PC-3 (cell line): ENCODE measurements around the gene OPRL1. TPM values are rescaled to one million over a fixed set of nuclear protein-coding genes. Genes with fewer than 3 reads are reported as not detected.

ENCODE experiments used
- ATAC-seq: fragments of 200-7000 bp; cut with Tn5 transposase; 2 replicates; pipeline ENCODE4 v1.9.1; 2020; ENCODE audit warnings: mild to moderate bottlenecking, moderate library complexity
- BruUV-seq: library from RNA; stranded (reverse); fragments of 400-500 nt; replicated peaks from 2 replicates; lab custom pipeline; 2021; lab: Mats Ljungman, UMichigan
- CTCF ChIA-PET: fragments of 300-600 bp; sonication (Branson Sonifier 250); formaldehyde crosslinking; loops from one replicate; lab custom pipeline; 2022; ENCODE audit warnings: antibody characterized with exemption; lab: Charles Lee
- POLR2A ChIA-PET: fragments of 300-600 bp; sonication (Branson Sonifier 250); formaldehyde crosslinking; loops from one replicate; lab custom pipeline; 2022; ENCODE audit warnings: antibody characterized with exemption; ENCODE audit not compliant: unreplicated experiment; lab: Charles Lee
- DNase-seq: peaks from one replicate; pipeline ENCODE4 v3.0.0-alpha.2; 2015
- H2AFZ ChIP-seq: fragments of 300-600 bp; sonication (generic); 2 replicates; pipeline ENCODE4 v1.6.0; 2016; ENCODE audit warnings: antibody characterized with exemption, low read length
- H3F3A ChIP-seq: fragments of 300-600 bp; sonication (generic); one replicate; pipeline ENCODE4 v1.6.0; 2017; ENCODE audit warnings: antibody characterized with exemption, low read length, control low read depth, mild to moderate bottlenecking; ENCODE audit not compliant: unreplicated experiment
- H3K27ac ChIP-seq: fragments of 300-600 bp; sonication (generic); 2 replicates; pipeline ENCODE4 v1.5.1; 2016; ENCODE audit warnings: mild to moderate bottlenecking, low read length
- H3K27me3 ChIP-seq: fragments of 300-600 bp; sonication (generic); 2 replicates; pipeline ENCODE4 v1.6.1; 2016; ENCODE audit warnings: low read length, mixed read lengths
- H3K36me3 ChIP-seq: fragments of 300-600 bp; sonication (generic); 2 replicates; pipeline ENCODE4 v1.6.1; 2016; ENCODE audit warnings: low read depth, mixed run types, low read length, mixed read lengths
- H3K4me1 ChIP-seq: fragments of 300-600 bp; sonication (generic); 2 replicates; pipeline ENCODE4 v1.5.1; 2016; ENCODE audit warnings: low read length; ENCODE audit not compliant: insufficient read depth
- H3K4me2 ChIP-seq: fragments of 300-600 bp; sonication (generic); 2 replicates; pipeline ENCODE4 v1.6.0; 2016; ENCODE audit warnings: low read length
- H3K4me3 ChIP-seq: fragments of 300-600 bp; sonication (generic); 2 replicates; pipeline ENCODE4 v1.5.1; 2016; ENCODE audit warnings: mild to moderate bottlenecking, low read length, mixed read lengths
- H3K79me2 ChIP-seq: fragments of 300-600 bp; sonication (generic); 2 replicates; pipeline ENCODE4 v1.6.1; 2017; ENCODE audit warnings: low read length, mixed read lengths
- H3K9ac ChIP-seq: fragments of 300-600 bp; sonication (generic); 2 replicates; pipeline ENCODE4 v1.6.0; 2016; ENCODE audit warnings: mild to moderate bottlenecking, low read length
- H3K9me2 ChIP-seq: fragments of 300-600 bp; sonication (generic); replicated peaks from 2 replicates; pipeline ENCODE4 v1.6.1; 2016; ENCODE audit warnings: mixed run types, low read length, mixed read lengths
- H3K9me3 ChIP-seq: fragments of 300-600 bp; sonication (generic); 2 replicates; pipeline ENCODE4 v1.6.1; 2016; ENCODE audit warnings: low read length, mixed read lengths
- H4K20me1 ChIP-seq: fragments of 300-600 bp; sonication (generic); 2 replicates; pipeline ENCODE4 v1.6.1; 2016; ENCODE audit warnings: low read length, mixed read lengths
- CTCF ChIP-seq: fragments of 300-600 bp; sonication (generic); conservative IDR thresholded peaks from 2 replicates; pipeline ENCODE4 v1.5.1; 2017; ENCODE audit warnings: antibody characterized with exemption, low read depth, mild to moderate bottlenecking, low read length
- EZH2 ChIP-seq: fragments of 300-600 bp; sonication (generic); IDR thresholded peaks from one replicate; pipeline ENCODE4 v1.6.1; 2017; ENCODE audit warnings: antibody characterized with exemption, mild to moderate bottlenecking, low read length; ENCODE audit not compliant: unreplicated experiment
- EZH2phosphoT487 ChIP-seq: fragments of 300-600 bp; sonication (generic); IDR thresholded peaks from 2 replicates; pipeline ENCODE4 v1.6.1; 2018; ENCODE audit warnings: mild to moderate bottlenecking, antibody characterized with exemption, low read length, borderline replicate concordance
- intact Hi-C: fragments of 100-400 bp; cut with micrococcal nuclease; formaldehyde crosslinking; loops from 2 replicates; pipeline ENCODE4 v1.9.0; 2023
- total RNA-seq: library from RNA; depleted of rRNA; stranded (reverse); fragments of >200 nt; gene quantifications from 2 replicates; pipeline ENCODE4 v1.2.3, GENCODE V29; 2014

Gene OPRL1
- total RNA-seq, 1 experiment from 2014 or later = 5.6 TPM

DNA sequence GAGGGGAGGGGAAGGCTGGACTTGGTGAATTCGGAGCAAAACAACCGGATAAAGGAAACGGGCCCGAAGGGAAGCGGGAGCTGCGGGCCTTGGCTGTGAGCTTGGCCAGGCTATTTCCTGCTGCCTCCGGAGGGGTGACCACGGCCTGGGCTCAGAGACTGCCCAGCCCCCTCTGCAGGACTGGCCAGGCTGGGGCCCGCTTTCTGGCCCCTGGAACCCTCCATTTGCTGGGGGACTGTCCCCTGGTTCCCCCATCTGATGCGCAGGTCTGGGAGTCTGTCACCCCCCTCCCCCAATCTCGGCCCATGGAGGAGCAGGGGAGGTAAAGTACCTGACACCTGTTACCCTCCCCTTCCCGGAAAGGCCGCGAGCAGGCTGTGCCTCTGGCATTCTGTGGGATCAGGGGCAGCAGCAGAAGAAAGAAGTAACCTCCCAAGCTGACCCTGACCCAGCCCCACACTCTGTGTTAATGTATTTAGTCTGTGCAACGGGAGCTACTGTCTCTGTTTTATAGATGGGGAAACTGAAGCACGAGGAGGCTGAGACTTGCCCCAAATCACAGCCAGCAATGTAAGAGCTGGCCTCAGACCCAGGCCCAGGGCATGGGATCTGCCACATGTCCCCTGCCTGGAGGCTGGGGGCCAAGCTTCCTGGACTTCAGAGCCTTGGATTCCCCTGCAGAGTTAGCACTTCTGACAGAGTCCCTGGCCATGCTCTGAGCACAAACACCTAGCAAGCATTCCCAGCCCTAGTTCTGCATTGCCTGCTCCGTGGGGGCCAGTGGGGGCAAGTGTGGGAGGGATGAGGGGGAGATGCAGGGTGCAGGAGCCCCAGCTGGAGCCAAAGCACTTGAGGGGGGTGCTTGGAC lies 40.4 kb upstream of the OPRL1 start:
- H3K9me2 ChIP-seq = no peaks in the 10 kb centered on the region
- no peak for DNase-seq
- peak; percentile 21 for ATAC-seq
- H3K9ac ChIP-seq = peak overlapping the region; percentile 37; the same call in 1 of the 2 replicates
- H3K27ac ChIP-seq = no peak overlapping the region
- H4K20me1 ChIP-seq = no peaks in the 10 kb centered on the region
- H3K4me2 ChIP-seq = peak overlapping the region; percentile 88
- peaks cover 5% of the 10 kb centered on the region for H3F3A ChIP-seq
- peak overlapping the region; percentile 71 for H3K4me3 ChIP-seq
- no peaks in the 10 kb centered on the region for H3K9me3 ChIP-seq
- H2AFZ ChIP-seq = peak overlapping the region; percentile 85
- H3K4me1 ChIP-seq = peaks cover 12% of the 10 kb centered on the region
- no peaks in the 10 kb centered on the region for H3K27me3 ChIP-seq
- H3K36me3 ChIP-seq = no peaks in the 10 kb centered on the region
- no peaks in the 10 kb centered on the region for H3K79me2 ChIP-seq
- no peak for TF ChIP-seq EZH2phosphoT487
- no peak for TF ChIP-seq CTCF
- no peak for TF ChIP-seq EZH2
- ChIA-PET POLR2A (interaction anchor here (0.6 kb wide), 2 partner anchors 43 to 297 kb away, joined by 3 read pairs; no protein-coding TSS in a partner anchor), CTCF (interaction anchor here (0.6 to 2.1 kb wide), 5 partner anchors 15 to 341 kb away, joined by 3 to 8 read pairs (median 3); partner anchors contain the start of gene TCEA2)
- BruUV-seq = TSS peak; percentile 31
- intact Hi-C loops = loop anchor here (1.0 to 2.0 kb wide), 2 partner anchors 23 to 81 kb away; partner anchors contain the start of gene TCEA2

DNA sequence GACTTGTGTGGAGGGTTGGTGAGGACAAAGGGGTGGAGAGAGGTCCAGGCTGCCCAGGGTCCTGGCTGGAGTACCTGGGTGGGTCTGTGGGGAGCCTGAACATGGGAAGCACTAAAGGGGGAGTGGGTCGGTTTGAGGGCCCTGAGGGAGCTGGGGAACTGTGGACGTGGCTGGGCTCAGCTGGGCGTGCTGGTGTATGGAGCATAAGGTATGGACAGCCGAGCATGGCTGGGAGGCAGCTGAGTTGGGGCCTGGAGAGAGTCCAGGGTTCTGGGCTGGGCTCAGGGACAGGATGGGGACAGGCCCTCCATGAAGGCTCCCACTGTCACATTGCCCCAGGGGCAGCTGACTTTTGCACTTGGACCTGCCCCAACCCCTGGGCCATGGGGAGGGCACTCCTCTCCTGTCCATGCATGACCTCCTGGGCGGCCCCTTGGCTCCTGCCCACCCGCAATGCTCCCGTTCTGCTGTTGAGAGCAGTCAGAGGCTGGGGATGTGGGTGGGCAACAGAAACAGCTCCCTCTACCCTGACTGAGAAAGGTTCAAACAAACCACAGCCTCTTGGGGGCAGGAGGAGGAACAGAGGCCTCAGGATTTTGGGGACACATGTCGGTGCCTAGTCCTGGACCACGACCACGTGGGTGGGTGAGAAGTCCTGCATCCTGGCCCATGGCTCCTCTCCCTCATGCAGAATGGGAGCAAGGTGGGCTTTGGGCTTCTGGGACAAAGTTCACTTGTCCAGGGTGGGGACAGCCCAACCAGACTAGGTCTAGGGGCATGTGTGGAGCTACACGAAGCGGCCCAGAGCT lies 39.4 kb upstream of the OPRL1 start:
- POLR2A ChIA-PET = no interaction called here

More for the DNA sequence above, 39.4 kb upstream of the OPRL1 start:
- TF ChIP-seq EZH2 = no peak
- TF ChIP-seq EZH2phosphoT487 = no peak
- no peak for TF ChIP-seq CTCF
- no peak for ATAC-seq
- Histone ChIP-seq H3K9ac (no peak overlapping the region), H3K4me1 (peaks cover 21% of the 10 kb centered on the region), H3K27me3 (no peaks in the 10 kb centered on the region), H3K79me2 (no peaks in the 10 kb centered on the region), H2AFZ (no peak overlapping the region), H3K27ac (no peak overlapping the region), H3K4me3 (no peak overlapping the region), H3K4me2 (no peak overlapping the region), H4K20me1 (no peaks in the 10 kb centered on the region), H3K36me3 (no peaks in the 10 kb centered on the region), H3K9me2 (no peaks in the 10 kb centered on the region), H3F3A (peaks cover 5% of the 10 kb centered on the region), H3K9me3 (no peaks in the 10 kb centered on the region)
- no peak for DNase-seq
- CTCF ChIA-PET = interaction anchor here (1.5 to 2.1 kb wide), 2 partner anchors 14 to 22 kb away, joined by 5 to 8 read pairs; partner anchors contain the start of gene TCEA2
- intact Hi-C loops = no loop called here
- BruUV-seq = no TSS peak
